ENCODE data around the gene ACTR3. TPM values are rescaled to one million over a fixed set of nuclear protein-coding genes. Genes with fewer than 3 reads are reported as not detected.

The ACTR3 gene
- total and polyA plus RNA-seq, 8 donors: 41.6 to 189 (median 97.5) TPM

DNA sequence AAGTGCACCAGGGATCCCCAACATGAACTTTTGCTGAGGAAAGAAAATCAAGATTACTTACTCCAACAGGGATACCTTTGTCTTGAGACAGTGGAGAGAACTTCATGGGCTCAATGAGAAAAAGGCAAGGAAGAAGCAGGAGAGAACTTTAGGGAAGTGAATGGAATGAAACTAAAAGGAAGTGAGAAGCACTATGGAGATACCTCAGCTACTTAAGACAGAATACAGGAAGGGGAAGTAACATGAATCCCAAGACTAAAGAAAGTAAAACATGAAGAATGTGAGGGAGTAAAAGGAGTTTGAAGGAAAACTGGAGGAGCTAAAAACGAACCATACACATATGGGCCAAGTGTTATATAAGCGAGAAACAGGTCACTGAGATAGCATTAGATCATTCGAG, 32.4 kb upstream of the ACTR3 start:
- DNase-seq: no peak
- 50 to 63% (median 55%) methylated on average over 3 of the region's 3 CpGs for WGBS, 5 donors
- no peaks in the 10 kb centered on the region for H3K27me3 ChIP-seq
- intact Hi-C loops (cut with DNase I; ENCODE audit: low total_unique reads): no loop called here
- TF ChIP-seq EP300 (IDR thresholded peaks at IDR 0.05): no peak
- TF ChIP-seq POLR2AphosphoS5 (IDR thresholded peaks at IDR 0.05): no peak
- TF ChIP-seq, protein P1, sequence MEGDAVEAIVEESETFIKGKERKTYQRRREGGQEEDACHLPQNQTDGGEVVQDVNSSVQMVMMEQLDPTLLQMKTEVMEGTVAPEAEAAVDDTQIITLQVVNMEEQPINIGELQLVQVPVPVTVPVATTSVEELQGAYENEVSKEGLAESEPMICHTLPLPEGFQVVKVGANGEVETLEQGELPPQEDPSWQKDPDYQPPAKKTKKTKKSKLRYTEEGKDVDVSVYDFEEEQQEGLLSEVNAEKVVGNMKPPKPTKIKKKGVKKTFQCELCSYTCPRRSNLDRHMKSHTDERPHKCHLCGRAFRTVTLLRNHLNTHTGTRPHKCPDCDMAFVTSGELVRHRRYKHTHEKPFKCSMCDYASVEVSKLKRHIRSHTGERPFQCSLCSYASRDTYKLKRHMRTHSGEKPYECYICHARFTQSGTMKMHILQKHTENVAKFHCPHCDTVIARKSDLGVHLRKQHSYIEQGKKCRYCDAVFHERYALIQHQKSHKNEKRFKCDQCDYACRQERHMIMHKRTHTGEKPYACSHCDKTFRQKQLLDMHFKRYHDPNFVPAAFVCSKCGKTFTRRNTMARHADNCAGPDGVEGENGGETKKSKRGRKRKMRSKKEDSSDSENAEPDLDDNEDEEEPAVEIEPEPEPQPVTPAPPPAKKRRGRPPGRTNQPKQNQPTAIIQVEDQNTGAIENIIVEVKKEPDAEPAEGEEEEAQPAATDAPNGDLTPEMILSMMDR (IDR thresholded peaks at IDR 0.05): no peak
- TF ChIP-seq POLR2A (IDR thresholded peaks at IDR 0.05): no peak
- H3K4me3 ChIP-seq: no peak overlapping the region
- peak overlapping the region in 1 of 5 donors; percentile 28 for H3K27ac ChIP-seq
- H3K4me1 ChIP-seq: no peaks in the 10 kb centered on the region
- no peaks in the 10 kb centered on the region for H3K9me3 ChIP-seq
- H3K36me3 ChIP-seq: no peaks in the 10 kb centered on the region

DNA sequence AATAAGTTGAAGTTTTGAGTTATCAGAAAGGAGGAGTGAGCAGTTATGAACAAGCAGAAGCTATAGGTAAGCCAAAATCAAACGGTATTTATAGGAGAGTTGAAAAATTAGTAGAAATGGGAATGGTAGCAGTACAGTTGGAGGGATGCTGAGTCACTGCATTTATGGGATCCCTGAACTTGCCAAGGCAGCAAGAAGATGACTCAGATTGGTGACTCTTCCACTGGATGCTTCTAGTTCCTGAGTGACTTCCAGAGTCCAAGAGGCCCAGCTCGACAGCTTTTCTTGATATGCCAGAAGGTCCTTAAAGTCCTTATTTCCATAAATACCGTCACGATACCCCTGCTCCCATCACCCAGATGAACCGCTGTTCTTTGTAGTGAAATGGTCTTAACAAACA, 31.1 kb upstream of the ACTR3 start:
- no peaks in the 10 kb centered on the region for H3K27me3 ChIP-seq
- 80 to 96% (median 92%) methylated on average over 5 of the region's 5 CpGs for WGBS, 5 donors
- no peaks in the 10 kb centered on the region for H3K9me3 ChIP-seq
- H3K36me3 ChIP-seq: no peaks in the 10 kb centered on the region
- H3K4me3 ChIP-seq: no peak overlapping the region
- intact Hi-C loops (cut with DNase I; ENCODE audit: low total_unique reads): no loop called here
- no peak overlapping the region for H3K27ac ChIP-seq
- DNase-seq: no peak
- TF ChIP-seq POLR2A (IDR thresholded peaks at IDR 0.05): no peak
- TF ChIP-seq, protein P1 (IDR thresholded peaks at IDR 0.05): no peak
- TF ChIP-seq POLR2AphosphoS5 (IDR thresholded peaks at IDR 0.05): no peak
- TF ChIP-seq EP300 (IDR thresholded peaks at IDR 0.05): no peak
- no peaks in the 10 kb centered on the region for H3K4me1 ChIP-seq

DNA sequence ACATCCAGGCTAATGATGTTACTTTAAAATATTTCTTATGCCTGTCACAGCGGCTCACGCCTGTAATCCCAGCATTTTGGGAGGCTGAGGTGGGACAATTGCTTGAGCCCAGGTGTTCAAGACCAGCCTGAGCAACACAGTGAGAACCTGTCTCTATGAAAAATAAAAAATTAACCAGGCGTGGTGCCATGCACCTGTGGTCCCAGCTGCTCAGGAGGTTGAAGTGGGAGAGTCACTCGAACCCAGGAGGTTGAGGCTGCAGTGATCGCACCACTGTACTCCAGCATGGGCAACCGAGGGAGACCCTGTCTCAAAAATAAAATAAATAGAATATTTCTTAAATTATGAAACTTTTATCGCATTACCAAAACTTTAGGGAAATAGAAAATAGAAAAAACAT, 28.1 kb upstream of the ACTR3 start:
- Histone ChIP-seq H3K4me3 (no peak overlapping the region), H3K4me1 (no peaks in the 10 kb centered on the region), H3K27ac (no peak overlapping the region), H3K36me3 (no peaks in the 10 kb centered on the region), H3K9me3 (no peaks in the 10 kb centered on the region), H3K27me3 (no peaks in the 10 kb centered on the region)
- WGBS, 5 donors: 91 to 96% (median 93%) methylated on average over 7 of the region's 7 CpGs
- intact Hi-C loops (cut with DNase I; ENCODE audit: low total_unique reads): no loop called here
- TF ChIP-seq POLR2A (IDR thresholded peaks at IDR 0.05): no peak
- TF ChIP-seq, protein P1 (IDR thresholded peaks at IDR 0.05): no peak
- TF ChIP-seq POLR2AphosphoS5 (IDR thresholded peaks at IDR 0.05): no peak
- no peak for TF ChIP-seq EP300 (IDR thresholded peaks at IDR 0.05)
- DNase-seq: no peak

DNA sequence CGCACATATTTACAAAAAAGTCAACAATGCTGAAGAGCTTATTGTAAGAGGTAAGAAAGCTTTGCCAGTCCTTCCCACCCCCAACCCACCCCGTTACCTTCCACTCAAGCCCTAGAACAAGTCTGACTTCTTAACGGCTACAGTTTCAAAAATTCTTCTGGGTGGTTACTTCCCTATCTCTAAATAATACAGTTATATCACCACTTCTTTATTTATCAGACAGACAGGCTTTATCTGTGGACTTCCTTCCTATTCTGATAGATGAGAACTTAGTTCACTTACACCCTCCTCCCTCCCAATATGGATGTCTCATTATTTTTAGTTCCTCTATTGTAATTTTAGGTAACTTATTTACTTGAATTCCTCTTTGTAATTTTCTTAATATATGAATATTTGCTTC, 26.7 kb upstream of the ACTR3 start:
- Histone ChIP-seq H3K4me3 (no peak overlapping the region), H3K27ac (no peak overlapping the region), H3K27me3 (no peaks in the 10 kb centered on the region), H3K36me3 (no peaks in the 10 kb centered on the region), H3K9me3 (no peaks in the 10 kb centered on the region), H3K4me1 (peaks cover 0 to 4% (median 0%) of the 10 kb centered on the region in 4 donors)
- TF ChIP-seq, protein P1 (IDR thresholded peaks at IDR 0.05): no peak
- TF ChIP-seq POLR2AphosphoS5 (IDR thresholded peaks at IDR 0.05) (no peak), POLR2A (IDR thresholded peaks at IDR 0.05) (no peak), EP300 (IDR thresholded peaks at IDR 0.05) (no peak)
- DNase-seq: no peak
- WGBS, 5 donors: 42 to 62% (median 49%) methylated on average over 3 of the region's 3 CpGs
- intact Hi-C loops (cut with DNase I; ENCODE audit: low total_unique reads): no loop called here
